GM20000 (cell line): ENCODE data around the gene VSIG10.

Source experiments
- DNase-seq: peaks from one replicate; pipeline ENCODE4 v3.0.0; 2012; ENCODE audit warnings: low spot score
- TF ChIP-seq, protein P1 (sequence below): IDR thresholded peaks from 2 replicates; pipeline ENCODE4 v1.5.1; 2012; ENCODE audit warnings: mild to moderate bottlenecking, control low read depth; ENCODE audit errors: extremely low read depth, missing control alignments

Gene VSIG10

DNA sequence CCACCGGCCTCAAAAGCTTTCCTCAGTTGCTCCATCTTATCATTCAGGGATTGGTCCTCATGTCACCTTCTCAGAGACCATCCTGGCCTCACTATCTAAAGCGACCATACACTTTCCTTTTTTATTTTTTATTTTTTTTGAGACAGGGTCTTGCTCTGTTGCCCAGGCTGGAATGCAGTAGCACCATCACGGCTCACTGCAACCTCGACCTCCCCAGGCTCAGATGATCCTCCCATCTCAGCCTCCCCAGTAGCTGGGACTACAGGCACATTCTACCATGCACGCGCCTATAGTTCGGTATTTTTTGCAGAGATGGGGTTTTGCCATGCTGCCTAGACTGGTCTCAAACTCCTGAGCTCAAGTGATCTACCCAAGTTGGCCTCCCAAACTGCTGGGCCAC is 45.6 kb downstream of the VSIG10 start:
- TF ChIP-seq, protein P1, sequence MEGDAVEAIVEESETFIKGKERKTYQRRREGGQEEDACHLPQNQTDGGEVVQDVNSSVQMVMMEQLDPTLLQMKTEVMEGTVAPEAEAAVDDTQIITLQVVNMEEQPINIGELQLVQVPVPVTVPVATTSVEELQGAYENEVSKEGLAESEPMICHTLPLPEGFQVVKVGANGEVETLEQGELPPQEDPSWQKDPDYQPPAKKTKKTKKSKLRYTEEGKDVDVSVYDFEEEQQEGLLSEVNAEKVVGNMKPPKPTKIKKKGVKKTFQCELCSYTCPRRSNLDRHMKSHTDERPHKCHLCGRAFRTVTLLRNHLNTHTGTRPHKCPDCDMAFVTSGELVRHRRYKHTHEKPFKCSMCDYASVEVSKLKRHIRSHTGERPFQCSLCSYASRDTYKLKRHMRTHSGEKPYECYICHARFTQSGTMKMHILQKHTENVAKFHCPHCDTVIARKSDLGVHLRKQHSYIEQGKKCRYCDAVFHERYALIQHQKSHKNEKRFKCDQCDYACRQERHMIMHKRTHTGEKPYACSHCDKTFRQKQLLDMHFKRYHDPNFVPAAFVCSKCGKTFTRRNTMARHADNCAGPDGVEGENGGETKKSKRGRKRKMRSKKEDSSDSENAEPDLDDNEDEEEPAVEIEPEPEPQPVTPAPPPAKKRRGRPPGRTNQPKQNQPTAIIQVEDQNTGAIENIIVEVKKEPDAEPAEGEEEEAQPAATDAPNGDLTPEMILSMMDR: no peak
- DNase-seq: no peak

DNA sequence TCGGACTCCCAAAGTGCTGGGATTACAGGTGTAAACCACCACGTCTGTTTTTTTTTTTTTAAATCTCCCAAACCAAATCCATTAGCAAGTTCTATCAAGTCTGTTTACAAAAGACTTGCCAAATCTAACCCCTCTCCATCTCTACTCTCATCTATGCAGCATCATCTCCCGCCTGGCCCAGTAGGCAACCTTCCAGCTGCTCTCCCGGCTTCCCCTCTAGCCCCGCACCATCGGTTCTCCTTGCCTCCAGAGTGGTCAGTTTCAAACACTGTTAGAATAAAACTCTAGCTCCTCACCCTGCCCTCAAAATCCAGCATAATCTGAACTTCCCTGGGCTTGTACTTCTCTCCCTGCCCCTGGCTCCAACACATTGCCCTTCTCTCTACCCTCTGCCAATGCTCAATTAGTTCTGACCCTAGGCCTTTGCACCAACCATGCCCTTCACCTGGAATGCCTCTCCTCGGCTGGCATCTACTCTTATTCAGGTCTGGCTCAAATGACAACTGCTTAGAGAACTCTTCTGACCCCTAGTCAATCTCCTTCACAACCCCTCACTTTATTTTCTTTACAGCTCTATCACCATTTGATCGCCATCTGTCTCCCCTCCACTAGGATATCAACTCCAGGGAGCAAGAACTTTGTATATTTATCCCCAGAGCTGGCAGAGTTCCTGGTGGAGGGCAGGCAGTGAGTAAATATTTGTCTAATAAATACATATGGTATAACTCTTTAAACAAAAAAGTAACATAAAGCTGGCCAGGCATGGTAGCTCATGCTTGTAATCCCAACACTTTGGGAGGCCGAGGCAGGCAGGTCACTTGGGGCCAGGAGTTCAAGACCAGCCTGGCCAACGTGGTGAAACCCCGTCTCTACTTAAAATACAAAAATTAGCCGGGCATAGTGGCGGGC is 47.7 kb downstream of the VSIG10 start:
- TF ChIP-seq, protein P1: no peak
- no peak for DNase-seq

DNA sequence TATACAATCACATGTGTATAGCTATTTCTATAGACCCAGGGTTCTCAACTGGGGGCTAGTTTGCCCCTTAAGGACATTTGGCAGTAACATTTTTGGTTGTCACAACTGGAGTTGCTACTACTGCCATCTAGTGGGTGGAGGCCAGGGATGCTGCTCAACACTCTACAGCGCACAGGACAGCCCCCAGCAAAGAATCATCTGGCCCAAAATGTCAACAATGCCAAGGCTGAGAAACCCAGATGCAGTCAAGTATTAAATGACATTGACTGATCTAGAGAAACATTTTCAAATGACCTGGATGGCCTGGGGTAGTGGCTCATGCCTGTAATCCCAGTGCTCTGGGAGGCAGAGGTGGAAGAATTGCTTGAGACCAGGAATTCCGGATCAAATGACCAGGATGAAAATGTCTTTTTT is 48.7 kb downstream of the VSIG10 start:
- TF ChIP-seq, protein P1: peak; percentile 39
- DNase-seq: peak; percentile 62

DNA sequence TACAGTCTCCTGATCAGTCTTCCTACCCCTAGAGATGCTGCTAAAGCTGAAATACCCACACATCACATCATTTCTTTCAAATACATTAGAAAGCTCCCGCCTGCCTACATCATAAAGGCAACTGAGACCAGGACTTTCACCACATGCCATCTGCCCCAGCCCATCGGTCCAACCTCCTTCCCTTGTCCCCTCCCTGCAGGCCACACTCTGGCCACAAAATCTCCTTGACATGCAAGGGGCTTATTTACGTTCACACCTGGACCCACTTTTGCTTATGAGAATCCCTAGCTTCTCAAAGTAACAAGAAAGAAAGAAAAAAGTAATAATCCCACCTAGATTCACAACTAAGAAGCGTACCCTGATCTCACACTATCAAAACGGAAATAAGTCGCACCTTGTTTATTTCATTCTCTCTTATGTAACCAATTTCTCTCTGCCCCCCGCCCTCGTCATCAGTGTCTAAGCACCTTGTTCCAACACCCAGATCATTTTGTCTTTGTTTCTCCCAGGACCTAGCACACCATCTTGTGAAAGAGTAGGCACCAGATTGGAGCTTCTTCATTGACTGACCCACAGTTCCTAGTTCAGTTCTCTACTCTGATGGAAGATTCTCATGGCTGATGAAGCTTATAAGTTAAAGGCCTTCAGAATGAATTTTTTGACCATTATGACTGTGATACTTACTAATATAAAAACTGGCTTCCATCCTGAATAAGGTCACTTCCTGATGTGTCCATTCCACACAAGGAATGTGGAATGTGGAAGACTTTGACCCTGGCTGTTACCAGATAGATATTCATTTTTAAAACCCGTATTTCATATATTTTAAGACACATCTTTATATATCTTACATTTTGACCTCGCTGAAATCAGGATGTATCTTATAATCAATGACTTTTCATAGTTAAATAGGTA is 50.5 kb downstream of the VSIG10 start:
- TF ChIP-seq, protein P1: no peak
- DNase-seq: no peak

DNA sequence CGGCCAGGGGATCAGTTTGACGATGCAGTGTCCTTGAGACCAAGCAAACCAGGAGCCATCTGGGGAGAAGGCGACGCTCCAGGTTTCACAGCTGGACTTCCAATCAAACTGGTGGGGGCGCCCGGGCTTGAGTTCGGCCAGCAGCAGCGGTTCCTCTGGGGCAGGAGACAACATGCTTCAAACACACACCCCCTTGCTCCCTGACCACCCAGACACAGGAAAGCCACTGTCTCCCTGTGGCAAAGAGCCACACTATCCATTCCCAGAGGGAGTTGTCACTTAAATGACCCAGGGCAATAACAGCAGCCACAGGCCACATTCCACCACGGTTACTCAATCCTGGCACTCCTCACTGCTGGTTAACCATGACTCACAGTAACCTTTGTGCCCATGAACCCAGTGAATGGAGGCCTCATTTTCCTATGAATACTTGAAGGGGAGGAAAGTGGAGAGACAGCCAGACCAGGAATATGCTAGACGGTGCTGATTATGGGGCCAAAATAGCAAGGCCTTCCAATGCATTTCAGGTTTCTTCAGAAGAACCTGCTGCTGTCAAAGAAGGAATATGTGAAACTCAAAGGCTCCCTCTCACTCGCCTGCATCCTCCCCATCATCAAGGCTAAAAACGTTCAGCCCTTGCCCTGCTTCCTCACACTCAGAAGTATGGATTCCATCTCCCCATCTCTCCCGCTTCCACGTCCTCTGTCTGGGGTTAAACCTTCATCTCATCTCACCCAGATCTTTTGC is 51.3 kb downstream of the VSIG10 start:
- no peak for DNase-seq
- TF ChIP-seq, protein P1: no peak

DNA sequence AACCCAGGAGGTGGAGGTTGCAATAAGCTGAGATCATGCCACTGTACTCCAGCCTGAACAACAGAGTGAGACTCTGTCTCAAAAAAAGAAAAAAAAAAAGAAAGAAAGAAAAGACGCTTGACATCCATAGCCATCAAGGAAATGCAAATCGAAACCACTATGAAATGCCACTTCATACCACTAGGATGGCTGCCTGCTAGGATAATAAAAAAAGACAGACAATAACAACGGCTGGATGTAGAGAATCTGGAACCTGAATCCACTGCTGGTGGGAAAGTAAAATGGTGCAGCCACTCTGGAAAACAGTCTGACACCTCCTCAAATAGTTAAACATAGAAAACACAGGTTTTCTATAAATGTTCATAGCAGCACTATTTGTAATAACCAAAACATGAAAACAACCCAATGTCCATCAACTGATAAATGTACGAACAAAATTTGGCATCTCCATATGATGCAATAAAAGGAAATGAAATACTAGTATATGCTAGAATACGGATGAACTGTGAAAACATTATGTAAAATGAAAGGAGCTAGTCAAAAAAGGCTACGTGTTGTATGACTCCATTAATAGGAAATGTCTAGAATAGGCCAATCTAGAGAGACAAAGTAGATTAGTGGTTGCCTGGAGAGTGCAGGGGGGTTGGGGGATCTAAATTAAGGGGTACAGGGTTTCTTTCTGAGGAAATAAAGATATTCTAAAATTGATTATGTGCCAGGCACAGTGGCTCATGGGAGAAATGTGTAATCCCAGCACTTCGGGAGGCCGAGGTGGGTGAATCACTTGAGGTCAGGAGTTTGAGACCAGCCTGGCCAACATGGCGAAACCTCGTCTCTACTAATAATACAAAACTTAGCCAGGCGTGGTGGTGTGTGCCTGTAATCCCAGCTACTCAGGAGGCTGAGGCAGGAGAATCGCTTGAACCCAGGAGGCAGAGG is 52.6 kb downstream of the VSIG10 start:
- TF ChIP-seq, protein P1: no peak
- DNase-seq: no peak
